ENCODE data around the gene GPR87. TPM values are rescaled to one million over a fixed set of nuclear protein-coding genes. Genes with fewer than 3 reads are reported as not detected.

The GPR87 gene
- total RNA-seq = not detected in 2 replicates

DNA sequence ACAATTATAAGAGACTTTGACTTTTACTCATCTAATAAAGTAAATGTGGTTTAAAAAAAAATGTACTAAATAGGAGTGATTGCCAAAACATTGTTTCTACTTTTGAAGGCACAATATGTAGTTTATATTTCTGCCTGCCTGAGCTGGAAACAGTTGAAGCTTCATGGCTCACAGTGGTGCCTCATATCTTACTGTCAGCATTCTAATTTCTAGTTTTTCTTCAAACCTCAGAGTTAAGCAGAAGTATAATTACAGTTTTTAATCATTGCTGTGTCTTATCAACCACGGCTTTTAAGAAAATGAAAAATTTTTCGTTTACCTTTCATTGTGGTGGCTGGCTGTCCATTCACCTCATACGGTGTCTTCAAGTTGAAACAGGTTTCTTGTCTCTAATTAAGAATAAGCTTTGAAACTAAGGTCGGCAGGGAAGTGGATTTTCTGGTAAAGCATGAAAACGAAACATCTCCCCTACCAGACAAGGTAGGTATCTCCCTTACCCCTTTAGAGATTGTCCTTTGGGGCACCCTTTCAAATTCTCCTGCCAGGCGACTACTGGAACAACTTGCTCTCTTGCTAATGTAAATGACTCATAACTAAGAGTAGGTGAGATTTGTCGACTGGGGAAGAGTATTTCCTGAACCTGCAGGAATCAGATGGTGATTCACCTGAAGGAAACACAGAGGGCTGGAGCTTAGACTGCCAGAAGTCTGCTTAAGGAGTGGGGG lies at the start of gene GPR87:
Gene GPR87, minus strand, starts transcription at position 554 of the 725 bp plus-strand sequence. CDS start 16,720 bp downstream, outside the sequence.

GRCh38 chr3:151329363-151329762 lies 12.7 kb upstream of the GPR87 start, which contains the start of gene P2RY13:
Gene P2RY13 (minus strand): TSS chr3:151329549. CDS start chr3:151329528, 21 bp downstream.

DNA sequence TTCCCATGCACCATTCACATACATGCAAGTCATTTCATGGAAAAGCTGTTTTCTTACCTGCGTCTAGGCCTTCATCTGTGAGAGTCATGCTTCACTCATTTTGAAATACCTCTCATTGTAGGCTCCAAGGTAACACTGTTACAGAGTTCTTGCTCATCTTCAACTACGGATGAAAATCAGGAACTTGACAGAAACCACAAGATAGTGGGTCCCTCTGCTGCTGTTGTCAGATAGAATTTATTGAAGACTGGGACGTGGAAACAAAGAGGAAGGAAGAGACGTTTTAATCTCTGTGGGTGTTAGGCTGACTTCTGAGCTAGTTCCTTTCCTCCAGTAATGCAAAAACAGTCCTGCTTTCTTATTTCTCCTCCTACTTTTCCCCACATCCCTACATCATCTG lies 38.4 kb downstream of the GPR87 start, which contains the start of gene P2RY14:
Gene P2RY14, minus strand, starts transcription at position 313 of the 400 bp plus-strand sequence. CDS start 64,226 bp downstream, outside the sequence.

Other genes starting within 250 kb of the GPR87 start
- gene MED12L, start 231.2 kb downstream of the GPR87 start, total RNA-seq = under 0.01 and 1.8 TPM in 2 replicates
- gene GPR171, start 113.6 kb downstream of the GPR87 start, total RNA-seq = not detected in 2 replicates
- gene P2RY14, start 38.3 kb downstream of the GPR87 start, total RNA-seq = not detected in 2 replicates
- gene P2RY13, start 12.7 kb upstream of the GPR87 start, total RNA-seq = not detected in 2 replicates
- not detected in 2 replicates for gene P2RY12, start 67.9 kb upstream of the GPR87 start, total RNA-seq
- 2.1 and 3.4 TPM in 2 replicates for gene IGSF10, start 144.2 kb upstream of the GPR87 start, total RNA-seq